Measurements from ENCODE around the gene C10orf71.

The C10orf71 gene

GRCh38 chr10:49298983-49299815 lies at the start of gene C10orf71:
Gene C10orf71 (plus strand): TSS chr10:49299170. CDS start chr10:49322546, 23,376 bp downstream.
- no peak for DNase-seq

GRCh38 chr10:49252313-49253034 lies 46.5 kb upstream of the C10orf71 start:
- DNase-seq, result no peak

- DNase-seq, result no peak
These were observed 45.5 kb upstream of the C10orf71 start for GRCh38 chr10:49253340-49253906.

- no peak for DNase-seq
These were observed 44.8 kb upstream of the C10orf71 start for GRCh38 chr10:49254150-49254549.

- no peak for DNase-seq
These were observed 44.2 kb upstream of the C10orf71 start for GRCh38 chr10:49254556-49255318.

- no peak for DNase-seq
These were observed 43.1 kb upstream of the C10orf71 start for GRCh38 chr10:49255883-49256282.

- DNase-seq, result no peak
These were observed 41.8 kb upstream of the C10orf71 start for GRCh38 chr10:49257154-49257553.

- DNase-seq, result no peak
These were observed 41.2 kb upstream of the C10orf71 start for GRCh38 chr10:49257626-49258349.

- no peak for DNase-seq
These were observed 40.7 kb upstream of the C10orf71 start for GRCh38 chr10:49258350-49258683.

GRCh38 chr10:49260644-49261296 lies 38.2 kb upstream of the C10orf71 start:
- no peak for DNase-seq

- no peak for DNase-seq
These were observed 35.4 kb upstream of the C10orf71 start for GRCh38 chr10:49263591-49263990.

GRCh38 chr10:49264177-49264677 lies 34.7 kb upstream of the C10orf71 start:
- no peak for DNase-seq

- DNase-seq, result no peak
These were observed 33.1 kb upstream of the C10orf71 start for GRCh38 chr10:49265885-49266284.

- no peak for DNase-seq
These were observed 30.8 kb upstream of the C10orf71 start for GRCh38 chr10:49268185-49268584.

- no peak for DNase-seq
These were observed 29.4 kb upstream of the C10orf71 start for GRCh38 chr10:49269523-49269922.

- no peak for DNase-seq
These were observed 28.4 kb upstream of the C10orf71 start for GRCh38 chr10:49270565-49270964.

- DNase-seq, result no peak
These were observed 27.6 kb upstream of the C10orf71 start for GRCh38 chr10:49271346-49271745.

- DNase-seq, result no peak
These were observed 26.5 kb upstream of the C10orf71 start for GRCh38 chr10:49272251-49273081.

GRCh38 chr10:49273082-49273465 lies 25.9 kb upstream of the C10orf71 start:
- DNase-seq, result no peak

GRCh38 chr10:49273626-49274025 lies 25.3 kb upstream of the C10orf71 start:
- DNase-seq, result no peak

- no peak for DNase-seq
These were observed 24.1 kb upstream of the C10orf71 start for GRCh38 chr10:49274886-49275285.
